SK-N-SH treated with all-trans-retinoic acid at 6 μM for 48 hours (cell line): ENCODE data around the gene RPP21.

Source experiments
- ARNTL ChIP-seq: fragments of 450-650 bp; formaldehyde crosslinking; IDR thresholded peaks from 2 replicates; pipeline ENCODE4 v1.5.0; 2020; ENCODE audit warnings: low read depth, mild to moderate bottlenecking, moderate library complexity, borderline replicate concordance
- CSDC2 ChIP-seq: fragments of 250-450 bp; sonication (Bioruptor Pico); IDR thresholded peaks from 2 replicates; pipeline ENCODE4 v1.5.0; 2020; ENCODE audit warnings: mild to moderate bottlenecking, moderate library complexity
- RARB ChIP-seq: fragments of 250-450 bp; sonication (Bioruptor Pico); IDR thresholded peaks from 2 replicates; pipeline ENCODE4 v1.8.0; 2021; ENCODE audit warnings: mild to moderate bottlenecking, moderate library complexity
- ZFP3 ChIP-seq: fragments of 250-450 bp; sonication (Bioruptor Pico); IDR thresholded peaks from 2 replicates; pipeline ENCODE4 v1.5.0; 2020; ENCODE audit warnings: mild to moderate bottlenecking, moderate library complexity
- ZFP30 ChIP-seq: fragments of 450-650 bp; formaldehyde crosslinking; IDR thresholded peaks from 2 replicates; pipeline ENCODE4 v1.5.0; 2022; ENCODE audit warnings: mild to moderate bottlenecking, moderate library complexity
- TF ChIP-seq, protein P1 (sequence below): fragments of 250-450 bp; sonication (Bioruptor Pico); IDR thresholded peaks from 2 replicates; pipeline ENCODE4 v1.8.0; 2020; ENCODE audit warnings: mild to moderate bottlenecking, moderate library complexity, borderline replicate concordance
- TF ChIP-seq, protein P2 (sequence below): fragments of 250-450 bp; sonication (Bioruptor Pico); IDR thresholded peaks from 2 replicates; pipeline ENCODE4 v1.8.0; 2021; ENCODE audit warnings: low read depth, mild to moderate bottlenecking, moderate library complexity, borderline replicate concordance

DNA sequence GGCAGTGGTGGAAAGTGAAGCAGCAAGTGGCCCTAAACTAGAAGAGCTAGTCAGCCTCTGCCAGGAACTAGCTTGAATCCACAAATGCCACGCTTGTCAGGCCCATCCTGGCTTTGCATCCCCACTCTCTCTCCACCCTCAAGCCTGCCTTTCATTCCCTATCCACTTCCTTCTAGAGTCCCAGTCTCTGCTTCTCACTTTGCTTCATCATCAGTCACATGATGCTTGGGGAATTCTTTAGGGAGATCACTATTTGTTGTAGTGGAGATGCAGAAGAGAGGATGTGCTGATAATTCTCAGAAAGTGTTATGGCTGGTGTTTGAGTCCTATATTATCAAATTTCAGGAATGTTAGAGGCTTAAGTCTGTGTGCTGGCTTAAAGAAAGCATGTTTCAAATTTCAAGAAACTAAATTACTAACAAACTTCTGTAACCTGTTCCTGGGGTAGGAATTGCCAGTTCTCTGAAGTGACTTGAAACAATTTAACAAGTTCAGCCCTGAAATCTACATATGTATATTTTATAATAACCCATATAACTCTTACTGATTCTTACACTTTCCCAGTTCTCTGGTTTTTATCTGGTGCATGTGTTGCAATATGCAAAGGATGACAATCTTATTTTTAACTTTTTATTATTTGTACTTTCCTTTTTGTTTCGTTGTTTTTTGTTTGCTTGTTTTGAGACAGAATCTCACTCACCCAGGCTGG, 10.7 kb upstream of the RPP21 start:
- TF ChIP-seq, protein P1, sequence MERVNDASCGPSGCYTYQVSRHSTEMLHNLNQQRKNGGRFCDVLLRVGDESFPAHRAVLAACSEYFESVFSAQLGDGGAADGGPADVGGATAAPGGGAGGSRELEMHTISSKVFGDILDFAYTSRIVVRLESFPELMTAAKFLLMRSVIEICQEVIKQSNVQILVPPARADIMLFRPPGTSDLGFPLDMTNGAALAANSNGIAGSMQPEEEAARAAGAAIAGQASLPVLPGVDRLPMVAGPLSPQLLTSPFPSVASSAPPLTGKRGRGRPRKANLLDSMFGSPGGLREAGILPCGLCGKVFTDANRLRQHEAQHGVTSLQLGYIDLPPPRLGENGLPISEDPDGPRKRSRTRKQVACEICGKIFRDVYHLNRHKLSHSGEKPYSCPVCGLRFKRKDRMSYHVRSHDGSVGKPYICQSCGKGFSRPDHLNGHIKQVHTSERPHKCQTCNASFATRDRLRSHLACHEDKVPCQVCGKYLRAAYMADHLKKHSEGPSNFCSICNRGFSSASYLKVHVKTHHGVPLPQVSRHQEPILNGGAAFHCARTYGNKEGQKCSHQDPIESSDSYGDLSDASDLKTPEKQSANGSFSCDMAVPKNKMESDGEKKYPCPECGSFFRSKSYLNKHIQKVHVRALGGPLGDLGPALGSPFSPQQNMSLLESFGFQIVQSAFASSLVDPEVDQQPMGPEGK (CRISPR knock-in tag), result no peak
- TF ChIP-seq ARNTL (no peak), ZFP30 (CRISPR knock-in tag) (no peak), ZFP3 (no peak), CSDC2 (no peak), RARB (CRISPR knock-in tag) (no peak)
- TF ChIP-seq, protein P2, sequence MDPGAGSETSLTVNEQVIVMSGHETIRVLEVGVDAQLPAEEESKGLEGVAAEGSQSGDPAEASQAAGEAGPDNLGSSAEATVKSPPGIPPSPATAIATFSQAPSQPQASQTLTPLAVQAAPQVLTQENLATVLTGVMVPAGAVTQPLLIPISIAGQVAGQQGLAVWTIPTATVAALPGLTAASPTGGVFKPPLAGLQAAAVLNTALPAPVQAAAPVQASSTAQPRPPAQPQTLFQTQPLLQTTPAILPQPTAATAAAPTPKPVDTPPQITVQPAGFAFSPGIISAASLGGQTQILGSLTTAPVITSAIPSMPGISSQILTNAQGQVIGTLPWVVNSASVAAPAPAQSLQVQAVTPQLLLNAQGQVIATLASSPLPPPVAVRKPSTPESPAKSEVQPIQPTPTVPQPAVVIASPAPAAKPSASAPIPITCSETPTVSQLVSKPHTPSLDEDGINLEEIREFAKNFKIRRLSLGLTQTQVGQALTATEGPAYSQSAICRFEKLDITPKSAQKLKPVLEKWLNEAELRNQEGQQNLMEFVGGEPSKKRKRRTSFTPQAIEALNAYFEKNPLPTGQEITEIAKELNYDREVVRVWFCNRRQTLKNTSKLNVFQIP (CRISPR knock-in tag), result no peak
